Esophagus muscularis mucosa (tissue), 4 donors: ENCODE results near the gene TVP23C. TPM values are rescaled to one million over a fixed set of nuclear protein-coding genes. Genes with fewer than 3 reads are reported as not detected.

ENCODE experiments used
- DNase-seq: peaks from one replicate; pipeline ENCODE4 v3.0.0-alpha.2; 2017; ENCODE audit errors: extremely low spot score
- H3K27ac ChIP-seq, 4 donors: fragments of 200-600 bp; sonication (generic); replicated peaks in 1 of 4; 1 replicate in 3 of 4; 2 replicates in 1 of 4; pipeline ENCODE4 v1.5.1; 2016 to 2019; ENCODE audit warnings: mild to moderate bottlenecking in 1 of 4
- H3K27me3 ChIP-seq, 4 donors: fragments of 200-600 bp; sonication (generic); one replicate each; pipeline versions ENCODE4 v1.5.1 to v1.6.0; 2016 to 2019
- H3K36me3 ChIP-seq, 4 donors: fragments of 200-600 bp; sonication (generic); one replicate each; pipeline ENCODE4 v1.5.1; 2016 to 2019
- H3K4me1 ChIP-seq, 4 donors: fragments of 200-600 bp; sonication (generic); one replicate each; pipeline ENCODE4 v1.5.1; 2016 to 2019
- H3K4me3 ChIP-seq, 4 donors: fragments of 200-600 bp; sonication (generic); 1 replicate in 2 of 4; 2 replicates in 2 of 4; pipeline ENCODE4 v1.5.1; 2016 to 2019; ENCODE audit warnings: mild to moderate bottlenecking in 4 of 4, moderate library complexity in 1 of 4
- H3K9me3 ChIP-seq, 4 donors: fragments of 200-600 bp; sonication (generic); 1 replicate in 3 of 4; 2 replicates in 1 of 4; pipeline ENCODE4 v1.5.1; 2016 to 2019
- CTCF ChIP-seq, 3 experiments: fragments of 200-600 bp in 2 of 3; fragments of 450-650 bp in 1 of 3; sonication (generic) in 2 of 3; IDR thresholded peaks; one replicate each; pipeline ENCODE4 v1.5.1; 2017 to 2019; ENCODE audit warnings: antibody characterized with exemption in 3 of 3, mild to moderate bottlenecking in 2 of 3, moderate library complexity in 1 of 3
- EP300 ChIP-seq: sonication (generic); formaldehyde crosslinking; IDR thresholded peaks from one replicate; pipeline ENCODE4 v1.6.1; 2017; ENCODE audit warnings: antibody characterized with exemption
- POLR2A ChIP-seq: fragments of 450-650 bp; IDR thresholded peaks from one replicate; pipeline ENCODE4 v1.6.1; 2017; ENCODE audit warnings: antibody characterized with exemption, moderate library complexity, mild to moderate bottlenecking, low read depth
- POLR2AphosphoS5 ChIP-seq, 2 donors: sonication (generic); formaldehyde crosslinking; IDR thresholded peaks; one replicate each; pipeline ENCODE4 v1.6.1; 2017; ENCODE audit warnings: antibody characterized with exemption in 2 of 2
- WGBS: methylation state at CpG from one replicate; pipeline ENCODE4 v1.1.5; 2018; 5-methylcytosine and 5-hydroxymethylcytosine counted together
- intact Hi-C: fragments of 100-400 bp; cut with DNase I; formaldehyde crosslinking; loops from one replicate; pipeline ENCODE4 v1.15.1; 2023
- total RNA-seq, 4 donors: library from RNA; depleted of rRNA; stranded (reverse); fragments of >200 nt; gene quantifications; one replicate each; pipeline versions ENCODE4 v1.1.0 to v1.2.1, GENCODE V29; 2016

The TVP23C gene
- total RNA-seq, 4 donors from 2014 or later, result 4.3 to 19.9 (median 6.1) TPM

- H3K27ac ChIP-seq, result peak overlapping the region; percentile 42 to 74 (median 58)
- H3K4me1 ChIP-seq, result peaks cover 7 to 38% (median 33%) of the 10 kb centered on the region in 4 donors
- no peak for TF ChIP-seq EP300
- no peak for TF ChIP-seq CTCF (IDR thresholded peaks at IDR 0.05)
- no peak for TF ChIP-seq POLR2AphosphoS5 (IDR thresholded peaks at IDR 0.05)
- H3K27me3 ChIP-seq, result no peaks in the 10 kb centered on the region
- H3K36me3 ChIP-seq, result peaks cover 0 to 12% (median 6%) of the 10 kb centered on the region in 4 donors
- H3K9me3 ChIP-seq, result no peaks in the 10 kb centered on the region
- no peak for DNase-seq
- H3K4me3 ChIP-seq, result no peak overlapping the region
- intact Hi-C loops, result no loop called here
- 59% methylated on average over 9 of the region's 9 CpGs for WGBS
Measured at GRCh38 chr17:15513856-15514459, 49.3 kb downstream of the TVP23C start.

- intact Hi-C loops, result no loop called here
- Histone ChIP-seq H3K27me3 (no peaks in the 10 kb centered on the region), H3K27ac (peak overlapping the region; percentile 42 to 74 (median 58)), H3K4me1 (peaks cover 7 to 38% (median 33%) of the 10 kb centered on the region in 4 donors), H3K36me3 (peaks cover 0 to 12% (median 6%) of the 10 kb centered on the region in 4 donors), H3K4me3 (no peak overlapping the region), H3K9me3 (no peaks in the 10 kb centered on the region)
- DNase-seq, result no peak
- no peak for TF ChIP-seq POLR2A
- 55% methylated on average over 6 of the region's 6 CpGs for WGBS
Measured at GRCh38 chr17:15513058-15513791, 50.1 kb downstream of the TVP23C start.

GRCh38 chr17:15512071-15512709 is 51.1 kb downstream of the TVP23C start:
- Histone ChIP-seq H3K27me3 (no peaks in the 10 kb centered on the region), H3K9me3 (no peaks in the 10 kb centered on the region), H3K4me3 (no peak overlapping the region), H3K36me3 (peaks cover 0 to 12% (median 6%) of the 10 kb centered on the region in 4 donors), H3K27ac (peak overlapping the region; percentile 17 to 74 (median 53)), H3K4me1 (peaks cover 7 to 38% (median 33%) of the 10 kb centered on the region in 4 donors)
- 94% methylated on average over 4 of the region's 4 CpGs for whole genome bisulfite sequencing
- no peak for TF ChIP-seq POLR2AphosphoS5 (IDR thresholded peaks at IDR 0.05)
- no peak for TF ChIP-seq EP300
- no peak for TF ChIP-seq POLR2A
- no peak for DNase-seq
- intact Hi-C loops, result no loop called here

- H3K27me3 ChIP-seq, result no peaks in the 10 kb centered on the region
- 79% methylated on average over 2 of the region's 2 CpGs for WGBS
- H3K4me3 ChIP-seq, result no peak overlapping the region
- DNase-seq, result no peak
- intact Hi-C loops, result no loop called here
- no peak overlapping the region for H3K27ac ChIP-seq
- TF ChIP-seq CTCF (IDR thresholded peaks at IDR 0.05) (no peak), POLR2AphosphoS5 (IDR thresholded peaks at IDR 0.05) (no peak)
- H3K4me1 ChIP-seq, result peaks cover 7 to 38% (median 33%) of the 10 kb centered on the region in 4 donors
- peaks cover 0 to 12% (median 4%) of the 10 kb centered on the region in 4 donors for H3K36me3 ChIP-seq
- H3K9me3 ChIP-seq, result no peaks in the 10 kb centered on the region
Measured at GRCh38 chr17:15511142-15511541, 52.1 kb downstream of the TVP23C start.

GRCh38 chr17:15510361-15510760 is 52.9 kb downstream of the TVP23C start:
- H3K36me3 ChIP-seq, result peaks cover 0 to 4% (median under 1%) of the 10 kb centered on the region in 4 donors
- peaks cover 7 to 38% (median 33%) of the 10 kb centered on the region in 4 donors for H3K4me1 ChIP-seq
- no peak overlapping the region for H3K27ac ChIP-seq
- H3K4me3 ChIP-seq, result no peak overlapping the region
- TF ChIP-seq CTCF (IDR thresholded peaks at IDR 0.05) (no peak), EP300 (no peak), POLR2AphosphoS5 (IDR thresholded peaks at IDR 0.05) (no peak), POLR2A (no peak)
- H3K9me3 ChIP-seq, result no peaks in the 10 kb centered on the region
- H3K27me3 ChIP-seq, result no peaks in the 10 kb centered on the region
- no peak for DNase-seq
- intact Hi-C loops, result no loop called here
- 50% methylated on average over 3 of the region's 3 CpGs for WGBS
